Mesodermal cell (in vitro differentiated cells): ENCODE measurements around the gene STIM1.

ENCODE experiments used
- H3K27ac ChIP-seq: 2 replicates; pipeline ENCODE4 v1.7.0; 2013; ENCODE audit warnings: mild to moderate bottlenecking, low read depth, low read length, moderate library complexity; ENCODE audit not compliant: severe bottlenecking
- H3K36me3 ChIP-seq: 2 replicates; pipeline ENCODE4 v1.7.1; 2013; ENCODE audit warnings: mild to moderate bottlenecking, low read length, moderate library complexity; ENCODE audit not compliant: control insufficient read depth, insufficient read depth
- H3K4me1 ChIP-seq: one replicate; pipeline ENCODE4 v1.7.1; 2013; ENCODE audit warnings: mild to moderate bottlenecking, low read length; ENCODE audit not compliant: insufficient read depth, control insufficient read depth, poor library complexity, severe bottlenecking
- H3K4me3 ChIP-seq: 2 replicates; pipeline ENCODE4 v1.7.0; 2013; ENCODE audit warnings: low read length, control low read depth, mild to moderate bottlenecking; ENCODE audit not compliant: insufficient read depth, poor library complexity, severe bottlenecking; ENCODE audit errors: extremely low read depth
- H3K9me3 ChIP-seq: 2 replicates; pipeline ENCODE4 v1.7.1; 2013; ENCODE audit warnings: mild to moderate bottlenecking, low read length, moderate library complexity; ENCODE audit not compliant: control insufficient read depth
- WGBS, 2 experiments: methylation state at CpG; one replicate each; pipeline ENCODE4 v1.1.5; 2013; ENCODE audit warnings: missing lambda C conversion rate in 2 of 2; ENCODE audit not compliant: insufficient coverage in 2 of 2; 5-methylcytosine and 5-hydroxymethylcytosine counted together

STIM1 gene

GRCh38 chr11:3953327-3953726 lies 97.9 kb downstream of the STIM1 start:
- H3K36me3 ChIP-seq = no peaks in the 10 kb centered on the region
- H3K4me3 ChIP-seq = no peak overlapping the region
- H3K4me1 ChIP-seq = peaks cover 22% of the 10 kb centered on the region
- 100% methylated on average over 1 of the region's 3 CpGs; no CpG with 5 or more reads in 1 of the 2 experiments for WGBS, 2 experiments
- no peaks in the 10 kb centered on the region for H3K9me3 ChIP-seq
- no peak overlapping the region for H3K27ac ChIP-seq

DNA sequence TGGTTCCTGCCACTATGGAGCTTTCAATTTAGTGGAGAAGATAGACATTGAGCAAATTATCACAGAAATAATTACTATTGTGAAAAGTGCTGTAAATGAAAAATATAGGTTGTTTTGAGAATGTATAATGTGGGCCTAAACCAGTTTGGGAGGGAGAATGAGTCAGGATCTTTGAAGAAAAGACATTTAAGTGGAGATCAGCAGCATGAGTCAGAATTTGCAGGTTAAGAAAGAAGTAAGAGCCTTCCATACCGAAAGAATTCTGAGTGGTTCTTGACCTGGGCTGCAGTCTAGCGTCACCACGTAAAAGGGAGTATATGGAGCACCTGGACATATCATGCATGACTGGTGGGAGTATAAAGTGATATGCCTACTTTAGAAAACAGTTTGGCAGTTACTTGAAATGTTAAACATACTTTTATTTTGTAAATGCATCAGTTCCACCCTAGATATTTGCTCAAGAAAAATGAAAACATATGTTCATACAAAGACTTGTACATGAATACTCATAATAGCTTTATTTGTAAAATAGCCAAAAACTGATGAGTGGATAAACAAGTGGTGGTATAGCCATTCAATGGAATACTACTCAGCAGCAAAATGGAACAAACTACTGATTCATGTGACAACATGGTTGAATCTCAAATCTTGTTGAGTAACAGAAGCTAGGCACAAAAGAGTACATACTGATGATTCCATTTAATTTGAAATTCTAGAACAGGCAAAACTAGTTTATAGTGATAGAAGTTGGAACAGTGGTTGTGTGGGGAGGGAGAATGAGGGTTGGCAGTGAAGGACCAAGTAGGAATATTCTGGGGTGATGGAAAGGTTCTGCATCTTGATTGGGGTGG lies 99.2 kb downstream of the STIM1 start:
- Histone ChIP-seq H3K4me3 (no peak overlapping the region), H3K4me1 (peaks cover 22% of the 10 kb centered on the region), H3K9me3 (no peaks in the 10 kb centered on the region), H3K27ac (no peak overlapping the region), H3K36me3 (no peaks in the 10 kb centered on the region)
- WGBS, 2 experiments = 93 to 100% methylated on average over 3 of the region's 3 CpGs

- no CpG with 5 or more reads among the region's 1 CpG for WGBS, 2 experiments
- H3K4me3 ChIP-seq = no peak overlapping the region
Measured at GRCh38 chr11:3955299-3955665, 99.8 kb downstream of the STIM1 start.

GRCh38 chr11:3956038-3956437 lies 100.6 kb downstream of the STIM1 start:
- Histone ChIP-seq H3K27ac (no peak overlapping the region), H3K4me3 (no peak overlapping the region), H3K9me3 (no peaks in the 10 kb centered on the region), H3K4me1 (peaks cover 15% of the 10 kb centered on the region), H3K36me3 (no peaks in the 10 kb centered on the region)
- 100% methylated on average over 2 of the region's 2 CpGs for WGBS, 2 experiments

More at GRCh38 chr11:3955299-3955665, 99.8 kb downstream of the STIM1 start:
- no peaks in the 10 kb centered on the region for H3K9me3 ChIP-seq
- H3K27ac ChIP-seq = no peak overlapping the region
- no peaks in the 10 kb centered on the region for H3K36me3 ChIP-seq
- peaks cover 22% of the 10 kb centered on the region for H3K4me1 ChIP-seq

- Histone ChIP-seq H3K27ac (no peak overlapping the region), H3K36me3 (no peaks in the 10 kb centered on the region), H3K4me3 (no peak overlapping the region), H3K4me1 (peaks cover 10% of the 10 kb centered on the region), H3K9me3 (no peaks in the 10 kb centered on the region)
- 100% methylated on average over 2 of the region's 4 CpGs; no CpG with 5 or more reads in 1 of the 2 experiments for WGBS, 2 experiments
Measured at GRCh38 chr11:3956748-3957147, 101.3 kb downstream of the STIM1 start.

DNA sequence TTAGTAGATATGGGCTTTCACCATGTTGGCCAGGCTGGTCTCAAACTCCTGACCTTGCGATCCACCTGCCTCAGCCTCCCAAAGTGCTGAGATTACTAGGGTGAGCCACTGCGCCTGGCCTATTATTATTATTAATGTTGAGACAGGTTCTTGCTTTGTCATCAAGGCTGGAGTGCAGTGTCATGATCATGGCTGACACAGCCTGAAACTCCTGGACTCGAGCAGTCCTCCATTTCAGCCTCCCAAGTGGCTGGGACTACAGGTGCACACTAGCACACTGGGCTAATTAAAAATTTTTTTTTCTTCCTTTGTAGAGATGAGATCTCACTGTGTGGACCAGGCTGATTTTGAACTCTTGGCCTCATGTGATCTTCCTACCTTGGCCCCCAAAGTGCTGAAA lies 102.0 kb downstream of the STIM1 start:
- Histone ChIP-seq H3K4me3 (no peak overlapping the region), H3K9me3 (no peaks in the 10 kb centered on the region), H3K36me3 (no peaks in the 10 kb centered on the region), H3K27ac (no peak overlapping the region), H3K4me1 (peaks cover 3% of the 10 kb centered on the region)
- 82 to 100% methylated on average over 2 to 3 of the region's 3 CpGs for WGBS, 2 experiments

DNA sequence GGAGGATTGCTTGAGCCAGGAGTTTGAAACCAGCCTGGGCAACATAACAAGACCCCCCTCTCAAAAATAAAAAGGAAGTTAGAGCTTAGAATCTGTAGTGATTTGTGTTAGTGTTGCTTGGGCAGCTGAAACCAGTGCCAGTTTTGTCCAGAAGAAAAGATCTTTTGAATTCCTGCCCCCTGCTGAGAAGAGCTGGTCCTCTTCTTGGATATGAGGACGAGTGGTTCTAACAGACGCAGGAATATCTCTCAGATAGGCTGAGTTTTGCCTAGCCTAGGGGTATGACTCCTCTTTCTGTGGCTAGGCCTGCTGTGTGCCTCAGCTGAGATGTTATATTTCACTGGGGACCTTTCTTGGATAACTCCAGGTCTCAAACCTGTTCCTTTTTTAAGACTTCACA lies 102.8 kb downstream of the STIM1 start:
- H3K9me3 ChIP-seq = no peaks in the 10 kb centered on the region
- 94% methylated on average over 2 of the region's 2 CpGs; no CpG with 5 or more reads in 1 of the 2 experiments for WGBS, 2 experiments

DNA sequence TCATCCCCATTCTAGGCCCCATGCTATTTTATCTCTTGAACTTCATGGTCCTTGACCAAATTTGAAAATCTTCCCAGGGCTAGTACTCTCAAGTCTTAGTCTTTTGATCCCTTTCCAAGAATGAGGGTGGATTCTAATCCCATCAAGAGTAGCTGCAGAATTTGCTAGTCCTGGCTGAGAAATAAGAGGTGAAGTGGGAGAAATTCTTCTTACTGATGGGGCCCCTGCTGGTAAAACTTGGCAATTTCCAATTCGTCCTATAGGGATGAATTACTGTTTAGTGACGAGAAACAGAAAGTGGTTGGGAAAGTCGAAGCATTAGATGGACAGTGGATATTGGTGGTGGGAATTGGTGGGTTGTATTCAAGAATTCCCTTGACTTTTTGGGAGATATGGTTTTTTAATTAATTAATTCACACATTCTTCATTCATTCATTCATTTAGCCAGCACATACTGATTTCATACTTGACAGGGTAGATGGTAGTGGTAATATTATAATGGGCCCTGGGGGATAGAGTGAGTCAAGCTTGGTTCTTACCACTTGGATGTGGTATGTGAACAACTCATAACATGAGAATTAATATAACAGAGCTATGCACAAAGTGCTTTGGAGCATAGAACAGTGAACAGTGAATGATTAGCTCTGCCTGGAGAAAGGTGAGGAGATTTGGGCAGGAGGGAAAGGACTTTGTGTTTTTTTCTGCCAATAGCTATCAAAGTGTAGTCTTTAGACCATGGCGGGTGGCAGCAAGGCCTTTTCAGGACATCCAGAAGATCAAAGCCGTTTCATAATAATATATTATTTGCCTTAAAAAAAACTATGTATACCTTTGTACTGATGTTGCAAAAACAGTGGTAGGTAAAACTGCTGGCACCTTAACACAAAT lies 103.8 kb downstream of the STIM1 start:
- H3K36me3 ChIP-seq = no peaks in the 10 kb centered on the region
- H3K27ac ChIP-seq = no peak overlapping the region
- H3K4me1 ChIP-seq = peaks cover 2% of the 10 kb centered on the region
- no peak overlapping the region for H3K4me3 ChIP-seq
- H3K9me3 ChIP-seq = no peaks in the 10 kb centered on the region
- 40 to 75% methylated on average over 1 to 2 of the region's 5 CpGs for WGBS, 2 experiments

More for the DNA sequence above, 102.8 kb downstream of the STIM1 start:
- Histone ChIP-seq H3K36me3 (no peaks in the 10 kb centered on the region), H3K4me1 (peaks cover 3% of the 10 kb centered on the region), H3K4me3 (no peak overlapping the region), H3K27ac (no peak overlapping the region)

DNA sequence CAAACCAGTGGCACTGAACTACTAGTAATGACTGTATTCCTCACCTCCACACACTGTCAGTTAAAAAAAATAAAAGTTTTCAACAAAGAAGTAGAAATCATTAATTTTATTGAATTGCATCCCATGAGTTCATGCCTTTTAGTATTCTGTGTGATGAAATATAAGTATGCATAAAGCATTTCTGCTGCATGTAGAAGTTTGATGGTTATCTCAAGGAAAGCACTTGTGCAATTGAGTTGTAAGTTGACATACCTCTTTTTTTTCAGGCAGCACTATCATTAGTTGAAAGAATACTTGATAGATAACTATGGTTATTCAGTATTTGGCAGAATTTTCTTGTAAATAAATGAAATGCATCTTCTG lies 104.4 kb downstream of the STIM1 start:
- no peak overlapping the region for H3K27ac ChIP-seq
- H3K36me3 ChIP-seq = no peaks in the 10 kb centered on the region
- no peaks in the 10 kb centered on the region for H3K9me3 ChIP-seq
- no peak overlapping the region for H3K4me3 ChIP-seq
- H3K4me1 ChIP-seq = no peaks in the 10 kb centered on the region

- no CpG with 5 or more reads among the region's 1 CpG for WGBS, 2 experiments
- Histone ChIP-seq H3K27ac (no peak overlapping the region), H3K4me1 (no peaks in the 10 kb centered on the region)
Measured at GRCh38 chr11:3962406-3962840, 107.0 kb downstream of the STIM1 start.

More at GRCh38 chr11:3962406-3962840, 107.0 kb downstream of the STIM1 start:
- no peaks in the 10 kb centered on the region for H3K9me3 ChIP-seq
- no peak overlapping the region for H3K4me3 ChIP-seq
- H3K36me3 ChIP-seq = no peaks in the 10 kb centered on the region
